ENCODE data around the gene LYRM1. TPM values are rescaled to one million over a fixed set of nuclear protein-coding genes. Genes with fewer than 3 reads are reported as not detected.

LYRM1 gene
- polyA plus RNA-seq, 1 of the 3 experiments (the other 2 are of a cell fraction), result 18.1 TPM

DNA sequence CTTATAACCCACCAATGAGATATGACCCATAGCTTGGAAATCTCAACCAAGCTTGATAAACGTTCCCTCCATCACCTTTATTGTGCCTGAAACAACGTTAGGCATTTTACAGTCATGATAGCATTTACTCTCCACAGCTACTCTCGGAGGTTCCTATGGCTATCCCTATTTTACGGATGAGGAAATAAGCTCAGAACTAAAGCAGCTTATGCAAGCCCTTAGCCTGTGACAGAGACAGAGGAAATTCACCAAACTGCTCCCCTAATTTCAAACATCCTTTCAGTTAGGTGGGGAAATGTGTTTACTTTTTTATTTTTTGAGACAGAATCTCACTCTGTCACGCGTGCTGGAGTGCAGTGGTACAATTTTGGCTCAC lies 19.1 kb upstream of the LYRM1 start:
- Histone ChIP-seq H3K36me3 (replicated peaks in 1 of 2; ENCODE audit: control insufficient read depth in 1 of 2, insufficient read depth in 2 of 2, low read length in 1 of 2) (no peaks in the 10 kb centered on the region), H3K4me3 (ENCODE audit: low read depth in 2 of 2, low read length in 1 of 2) (no peak overlapping the region), H2AFZ (ENCODE audit: low read depth) (no peak overlapping the region), H3K27ac (ENCODE audit: low read depth in 2 of 2, low read length in 1 of 2) (no peak overlapping the region), H3K9me2 (no peaks in the 10 kb centered on the region), H3F3A (replicated peaks; ENCODE audit: insufficient read depth) (peaks cover 27% of the 10 kb centered on the region), H3K4me2 (no peak overlapping the region), H3K4me1 (ENCODE audit: control insufficient read depth in 1 of 2, insufficient read depth in 2 of 2, low read depth in 1 of 2, low read length in 1 of 2) (peaks cover 9 to 19% of the 10 kb centered on the region in 2 experiments; a peak in 3 of 4 replicates), H3K27me3 (ENCODE audit: insufficient read depth) (no peaks in the 10 kb centered on the region), H3K9me3 (no peaks in the 10 kb centered on the region), H3K79me2 (ENCODE audit: insufficient read depth) (peaks cover 89% of the 10 kb centered on the region), H3K9ac (no peak overlapping the region), H4K20me1 (ENCODE audit: insufficient read depth) (peaks cover 7% of the 10 kb centered on the region; the same call in 1 of the 2 replicates)
- WGBS (ENCODE audit: low lambda C conversion rate), result 91% methylated on average over 6 of the region's 6 CpGs
- no peak for DNase-seq
- CTCF ChIA-PET, result no interaction called here
- TF ChIP-seq TCF12 (IDR thresholded peaks at IDR 0.05), result no peak
- no peak for TF ChIP-seq FOSL2 (IDR thresholded peaks at IDR 0.05; ENCODE audit: borderline replicate concordance, low read depth)
- no peak for TF ChIP-seq GATA2 (CRISPR knock-in tag; IDR thresholded peaks at IDR 0.05)
- TF ChIP-seq, protein P1, sequence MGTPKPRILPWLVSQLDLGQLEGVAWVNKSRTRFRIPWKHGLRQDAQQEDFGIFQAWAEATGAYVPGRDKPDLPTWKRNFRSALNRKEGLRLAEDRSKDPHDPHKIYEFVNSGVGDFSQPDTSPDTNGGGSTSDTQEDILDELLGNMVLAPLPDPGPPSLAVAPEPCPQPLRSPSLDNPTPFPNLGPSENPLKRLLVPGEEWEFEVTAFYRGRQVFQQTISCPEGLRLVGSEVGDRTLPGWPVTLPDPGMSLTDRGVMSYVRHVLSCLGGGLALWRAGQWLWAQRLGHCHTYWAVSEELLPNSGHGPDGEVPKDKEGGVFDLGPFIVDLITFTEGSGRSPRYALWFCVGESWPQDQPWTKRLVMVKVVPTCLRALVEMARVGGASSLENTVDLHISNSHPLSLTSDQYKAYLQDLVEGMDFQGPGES (IDR thresholded peaks at IDR 0.05; ENCODE audit: low read depth, low read length), result no peak
- no peak for TF ChIP-seq TEAD4 (IDR thresholded peaks at IDR 0.05; ENCODE audit: borderline replicate concordance, insufficient read depth)
- TF ChIP-seq RFX5 (IDR thresholded peaks at IDR 0.05; ENCODE audit: low read length), result no peak
- TF ChIP-seq SMC3 (IDR thresholded peaks at IDR 0.05; ENCODE audit: low read depth, low read length), result no peak
- TF ChIP-seq FOXM1 (IDR thresholded peaks at IDR 0.05; ENCODE audit: low read depth), result no peak
- no peak for TF ChIP-seq FOXJ3 (CRISPR knock-in tag; IDR thresholded peaks at IDR 0.05)
- TF ChIP-seq, protein P2, sequence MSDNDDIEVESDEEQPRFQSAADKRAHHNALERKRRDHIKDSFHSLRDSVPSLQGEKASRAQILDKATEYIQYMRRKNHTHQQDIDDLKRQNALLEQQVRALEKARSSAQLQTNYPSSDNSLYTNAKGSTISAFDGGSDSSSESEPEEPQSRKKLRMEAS (IDR thresholded peaks at IDR 0.05; ENCODE audit: low read depth), result no peak
- TF ChIP-seq RCOR1 (IDR thresholded peaks at IDR 0.05; ENCODE audit: low read length), result no peak
- no peak for TF ChIP-seq EP300 (IDR thresholded peaks at IDR 0.05; ENCODE audit: borderline replicate concordance in 1 of 2, low read depth in 1 of 2, low read length in 1 of 2)
- TF ChIP-seq MEF2A (IDR thresholded peaks at IDR 0.05; ENCODE audit: borderline replicate concordance, low read depth), result no peak
- no peak for TF ChIP-seq YY1 (IDR thresholded peaks at IDR 0.05; ENCODE audit: low read depth)
- TF ChIP-seq POLR2AphosphoS5 (IDR thresholded peaks at IDR 0.05; ENCODE audit: low read depth, low read length), result no peak
- TF ChIP-seq TAF1 (IDR thresholded peaks at IDR 0.05; ENCODE audit: borderline replicate concordance, low read depth, low read length), result no peak
- no peak for TF ChIP-seq CHD2 (IDR thresholded peaks at IDR 0.05; ENCODE audit: low read length, partially characterized antibody)
- no peak for TF ChIP-seq ELF1 (IDR thresholded peaks at IDR 0.05)
- TF ChIP-seq EZH2phosphoT487 (IDR thresholded peaks at IDR 0.05; ENCODE audit: borderline replicate concordance, low read depth), result no peak
- TF ChIP-seq, protein P3, sequence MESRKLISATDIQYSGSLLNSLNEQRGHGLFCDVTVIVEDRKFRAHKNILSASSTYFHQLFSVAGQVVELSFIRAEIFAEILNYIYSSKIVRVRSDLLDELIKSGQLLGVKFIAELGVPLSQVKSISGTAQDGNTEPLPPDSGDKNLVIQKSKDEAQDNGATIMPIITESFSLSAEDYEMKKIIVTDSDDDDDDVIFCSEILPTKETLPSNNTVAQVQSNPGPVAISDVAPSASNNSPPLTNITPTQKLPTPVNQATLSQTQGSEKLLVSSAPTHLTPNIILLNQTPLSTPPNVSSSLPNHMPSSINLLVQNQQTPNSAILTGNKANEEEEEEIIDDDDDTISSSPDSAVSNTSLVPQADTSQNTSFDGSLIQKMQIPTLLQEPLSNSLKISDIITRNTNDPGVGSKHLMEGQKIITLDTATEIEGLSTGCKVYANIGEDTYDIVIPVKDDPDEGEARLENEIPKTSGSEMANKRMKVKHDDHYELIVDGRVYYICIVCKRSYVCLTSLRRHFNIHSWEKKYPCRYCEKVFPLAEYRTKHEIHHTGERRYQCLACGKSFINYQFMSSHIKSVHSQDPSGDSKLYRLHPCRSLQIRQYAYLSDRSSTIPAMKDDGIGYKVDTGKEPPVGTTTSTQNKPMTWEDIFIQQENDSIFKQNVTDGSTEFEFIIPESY (IDR thresholded peaks at IDR 0.05; ENCODE audit: borderline replicate concordance, low read depth), result no peak
- POLR2A ChIA-PET, result no interaction called here
